SIG-M5 treated with dmso at 0.1 percent for 504 hours (cell line): ENCODE measurements around the gene MIEN1.
"Not testable (repeated sequence)": the region's sequence is repeated elsewhere in the genome, so short reads cannot be mapped to it uniquely, and the experiment has no call there.

ENCODE experiments used
- DNase-seq: peaks from one replicate; lab custom pipeline; 2025; ENCODE audit not compliant: unreplicated experiment; lab: John Stamatoyannopoulos, UW

Gene MIEN1

DNA sequence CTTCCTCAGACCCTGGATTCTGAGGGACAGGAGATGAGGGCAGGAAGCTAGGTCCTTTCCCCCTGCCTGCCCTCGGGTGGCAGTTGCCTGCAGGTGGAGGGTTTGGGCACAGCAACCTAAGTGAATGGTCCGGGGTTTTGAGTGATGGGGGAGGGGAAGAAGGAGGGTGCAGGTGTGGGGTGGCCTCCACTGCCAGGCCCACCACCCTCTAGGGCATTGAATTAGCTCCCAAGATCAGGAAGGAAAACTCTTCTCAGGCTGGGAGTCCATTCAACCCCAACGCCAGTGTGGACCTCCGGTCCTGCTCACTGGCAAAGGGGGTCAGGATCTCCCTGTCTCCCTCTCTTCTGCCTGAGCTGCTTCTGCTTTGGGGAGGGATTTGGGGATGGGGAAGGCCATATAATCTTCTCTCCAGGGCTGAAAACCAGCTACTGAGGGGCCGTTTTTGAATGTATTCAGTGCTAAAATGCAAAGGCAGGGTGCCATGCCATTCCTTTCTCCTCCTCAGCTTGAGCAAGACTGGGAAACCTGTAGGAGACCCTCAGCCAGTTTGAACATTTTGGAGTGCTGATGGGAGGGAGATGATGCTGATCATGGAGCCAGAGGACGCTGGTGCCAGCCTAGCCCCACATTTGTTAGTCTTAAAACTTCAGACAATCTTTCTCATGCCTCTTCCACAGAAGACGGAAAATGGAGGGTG, 26.2 kb upstream of the MIEN1 start:
- no peak for DNase-seq

DNA sequence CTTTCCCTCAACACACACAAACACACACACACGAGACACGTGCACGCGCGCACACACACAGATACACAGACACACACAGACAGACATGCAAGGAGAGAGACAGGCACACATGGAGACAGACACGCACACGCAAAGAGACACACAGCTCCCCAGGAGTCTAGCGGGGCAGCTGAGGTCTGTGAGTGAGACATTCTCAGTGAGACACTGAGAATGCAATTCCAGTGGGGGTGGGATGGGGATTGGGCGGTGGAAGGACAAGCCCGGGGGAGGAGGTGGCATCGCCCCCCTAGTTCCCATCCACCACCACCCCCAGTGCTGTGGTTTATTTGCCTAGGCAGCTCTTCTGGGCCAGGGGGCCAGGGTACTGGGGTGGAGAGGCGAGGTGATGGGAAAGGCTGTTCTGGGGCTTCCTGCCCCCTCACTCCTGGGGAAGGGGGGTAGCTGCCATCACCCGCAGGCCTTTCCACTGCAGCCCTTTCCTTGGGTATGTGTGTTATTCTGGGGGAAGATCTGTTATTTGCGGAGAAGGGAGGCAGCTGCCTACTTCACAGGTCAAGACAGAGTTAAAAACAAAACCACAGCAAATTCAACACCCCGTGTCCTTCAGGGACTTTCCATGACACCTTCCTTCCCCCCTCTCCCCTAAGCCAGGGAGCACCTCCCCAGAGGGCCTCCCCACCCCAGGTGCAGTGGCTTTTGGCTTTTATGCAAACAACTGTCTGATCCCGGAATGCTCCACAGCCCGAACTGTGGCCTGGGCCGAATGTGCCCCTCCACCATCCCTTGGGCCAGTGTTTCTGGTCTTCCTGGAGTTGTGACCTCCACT, 25.4 kb upstream of the MIEN1 start:
- DNase-seq, result no peak

DNA sequence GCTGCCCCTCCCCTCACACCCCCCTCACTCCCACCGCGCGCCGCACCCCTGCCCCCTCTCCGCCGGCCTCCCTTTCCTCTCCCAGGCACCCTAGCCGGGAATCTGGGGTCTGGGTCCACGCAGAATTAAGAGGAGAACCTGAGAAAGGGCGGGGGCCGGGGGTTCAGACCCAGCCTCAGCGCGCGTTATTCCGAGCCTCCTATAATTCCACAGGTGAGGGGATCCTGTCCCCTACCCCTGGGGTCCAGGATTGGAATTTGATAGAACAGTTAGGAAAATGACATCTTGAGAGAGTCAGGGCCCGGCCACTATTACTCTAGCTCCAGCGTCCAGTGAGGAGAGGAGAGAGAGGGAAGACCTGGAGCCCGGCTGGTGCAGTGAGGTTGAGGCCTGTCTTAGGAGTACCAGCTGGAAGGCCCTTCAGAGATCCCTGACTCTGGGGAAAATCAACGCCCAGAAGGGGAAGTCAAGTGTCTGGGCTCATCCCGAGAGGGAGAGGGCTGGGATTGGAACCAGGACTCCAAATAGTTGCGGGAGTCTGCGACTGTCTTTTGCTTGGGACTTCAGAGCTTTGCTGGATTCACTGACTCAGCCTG, 24.7 kb upstream of the MIEN1 start:
- DNase-seq, result no peak

DNA sequence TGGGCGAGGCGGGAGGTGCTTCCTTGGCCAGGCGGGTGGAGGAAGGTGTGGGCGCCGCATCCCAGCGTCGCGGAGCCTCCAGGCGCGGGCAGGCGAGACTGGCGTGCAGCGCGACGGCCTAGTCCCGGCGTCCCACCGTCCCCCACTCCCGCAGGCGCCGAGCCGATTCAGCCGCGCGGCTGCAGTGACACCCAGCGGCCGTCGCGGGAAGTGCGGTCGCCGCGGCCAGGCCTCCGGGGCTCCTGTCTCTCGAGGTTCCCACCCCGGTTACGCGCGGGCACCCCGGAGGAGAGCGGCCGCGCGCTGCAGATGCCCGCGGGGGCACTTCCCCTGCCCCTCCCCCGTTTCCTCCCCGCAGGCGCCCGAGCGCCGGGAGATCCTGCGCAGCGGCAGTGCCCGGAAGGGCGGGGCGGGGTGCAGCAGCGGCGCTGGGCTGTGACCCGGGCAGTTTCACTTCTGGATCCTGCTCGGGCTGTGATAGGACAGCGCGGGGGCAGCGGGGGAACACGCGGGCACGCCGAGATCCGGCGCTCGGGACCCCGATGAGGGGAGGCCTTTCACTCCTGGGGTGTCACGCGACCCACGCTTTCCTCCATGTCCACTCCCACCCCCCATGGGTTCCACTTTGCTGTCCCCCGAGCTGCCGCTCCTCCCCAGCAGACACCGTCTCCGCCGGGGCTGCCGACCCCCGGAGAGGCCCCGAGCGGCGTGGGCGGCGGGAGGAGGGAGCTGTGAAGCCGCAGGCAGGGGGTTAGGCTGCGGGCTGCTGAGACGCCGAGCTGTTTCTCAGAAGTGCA, 24.0 kb upstream of the MIEN1 start:
- peak; percentile 95 for DNase-seq

DNA sequence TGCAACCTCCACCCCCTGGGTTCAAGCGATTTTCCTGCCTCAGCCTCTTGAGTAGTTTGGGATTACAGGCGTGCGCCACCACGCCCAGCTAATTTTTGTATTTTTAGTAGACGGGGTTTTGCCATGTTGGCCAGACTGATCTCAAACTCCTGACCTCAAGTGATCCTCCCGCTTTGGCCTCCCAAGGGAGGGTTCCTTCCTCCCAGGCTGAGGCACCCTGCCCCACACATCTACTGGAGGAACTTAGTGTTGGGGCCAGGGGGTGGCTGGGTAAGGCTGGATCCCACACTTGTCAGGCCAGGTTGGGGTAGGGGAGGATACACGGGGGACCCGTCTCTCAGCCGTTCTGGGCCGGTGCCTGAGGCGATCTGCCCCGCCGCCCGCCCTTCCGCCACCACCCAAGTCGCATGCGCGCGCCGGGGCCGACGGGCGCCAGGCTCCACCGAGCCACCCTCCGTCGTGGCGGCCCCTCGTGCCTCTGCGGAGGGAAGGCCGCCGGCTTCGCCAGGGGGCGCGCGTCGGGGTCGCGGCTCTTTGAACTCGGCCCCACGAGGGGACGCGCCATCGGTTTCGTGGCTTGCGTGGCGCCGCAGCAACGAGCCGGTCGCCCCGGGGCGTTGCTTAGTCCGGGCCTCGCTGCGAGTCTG, 23.3 kb upstream of the MIEN1 start:
- no peak for DNase-seq

DNA sequence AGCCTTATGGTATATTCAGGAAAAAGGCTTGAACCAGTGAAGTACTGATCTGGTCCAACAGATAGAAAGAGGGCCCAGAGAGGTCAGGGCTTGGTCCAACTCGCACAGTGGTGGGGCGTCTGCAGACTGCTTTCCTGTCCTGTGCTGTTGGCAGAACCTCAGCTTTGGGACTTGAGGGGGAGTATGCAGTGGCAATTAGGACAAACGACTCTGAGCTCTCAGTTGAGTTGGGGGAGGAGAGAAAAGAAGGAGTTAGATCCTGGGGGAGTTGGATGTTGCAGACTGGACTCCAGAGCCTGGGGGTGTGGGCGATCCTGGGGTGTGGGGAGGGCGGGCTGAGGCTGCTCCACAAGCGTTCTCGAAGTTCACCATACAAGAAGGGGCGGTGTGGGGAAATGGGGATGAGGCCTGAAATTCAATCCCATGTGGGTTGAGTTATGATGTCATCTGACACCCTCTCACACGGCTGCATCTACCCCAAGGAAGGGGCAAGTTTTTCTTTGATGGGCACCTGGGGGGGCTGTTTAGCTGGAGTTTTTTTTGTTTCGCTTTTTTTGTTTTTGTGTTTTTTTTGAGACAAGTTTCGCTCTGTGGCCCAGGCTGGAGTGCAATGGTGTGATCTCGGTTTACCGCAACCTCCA, 22.0 kb upstream of the MIEN1 start:
- DNase-seq, result no peak

DNA sequence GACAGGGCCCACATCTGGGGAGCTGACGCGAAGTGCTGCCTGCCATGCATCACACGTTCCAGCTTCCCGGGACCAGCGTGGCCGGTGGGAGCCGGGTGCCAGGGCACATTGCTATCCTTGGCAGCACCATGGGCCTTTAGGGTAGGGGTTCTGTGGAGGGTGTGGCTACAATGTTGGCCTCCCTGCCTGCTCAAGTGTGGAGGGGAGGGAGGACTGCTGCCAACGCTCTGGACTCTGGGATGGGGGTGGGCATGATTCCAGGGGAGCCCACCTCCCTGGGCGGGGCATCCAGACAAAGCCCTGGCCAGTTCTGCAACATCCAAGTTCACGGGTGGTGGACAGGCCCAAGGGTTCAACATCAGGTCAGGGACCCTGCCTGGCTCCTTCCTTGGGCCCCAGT, 21.3 kb upstream of the MIEN1 start:
- no peak for DNase-seq

DNA sequence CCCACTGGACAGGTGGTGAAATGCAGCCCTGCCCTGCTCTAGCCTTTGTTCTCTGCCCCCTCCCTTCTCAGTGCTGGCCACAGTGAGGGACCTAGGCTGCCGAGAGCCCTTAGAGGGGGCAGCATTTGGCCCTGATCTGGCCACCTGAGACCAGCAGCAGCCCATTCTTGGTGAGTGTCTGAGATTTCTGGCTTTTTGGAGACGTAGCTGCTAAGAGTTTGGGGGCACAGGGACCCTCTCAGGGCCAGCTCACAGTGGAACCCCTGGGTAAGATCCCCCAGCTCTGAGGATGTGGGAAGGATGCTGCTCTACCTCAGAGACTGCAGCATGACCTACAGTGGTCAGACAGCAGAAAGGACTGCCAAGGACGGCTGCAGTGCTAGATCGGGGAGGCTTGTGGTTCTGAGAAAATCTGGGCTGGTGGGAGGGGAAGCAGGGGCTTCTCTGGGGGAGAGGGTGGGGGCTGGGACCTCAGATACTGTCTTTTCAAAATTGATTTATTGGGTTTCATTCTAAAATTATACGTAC, 20.7 kb upstream of the MIEN1 start:
- no peak for DNase-seq

DNA sequence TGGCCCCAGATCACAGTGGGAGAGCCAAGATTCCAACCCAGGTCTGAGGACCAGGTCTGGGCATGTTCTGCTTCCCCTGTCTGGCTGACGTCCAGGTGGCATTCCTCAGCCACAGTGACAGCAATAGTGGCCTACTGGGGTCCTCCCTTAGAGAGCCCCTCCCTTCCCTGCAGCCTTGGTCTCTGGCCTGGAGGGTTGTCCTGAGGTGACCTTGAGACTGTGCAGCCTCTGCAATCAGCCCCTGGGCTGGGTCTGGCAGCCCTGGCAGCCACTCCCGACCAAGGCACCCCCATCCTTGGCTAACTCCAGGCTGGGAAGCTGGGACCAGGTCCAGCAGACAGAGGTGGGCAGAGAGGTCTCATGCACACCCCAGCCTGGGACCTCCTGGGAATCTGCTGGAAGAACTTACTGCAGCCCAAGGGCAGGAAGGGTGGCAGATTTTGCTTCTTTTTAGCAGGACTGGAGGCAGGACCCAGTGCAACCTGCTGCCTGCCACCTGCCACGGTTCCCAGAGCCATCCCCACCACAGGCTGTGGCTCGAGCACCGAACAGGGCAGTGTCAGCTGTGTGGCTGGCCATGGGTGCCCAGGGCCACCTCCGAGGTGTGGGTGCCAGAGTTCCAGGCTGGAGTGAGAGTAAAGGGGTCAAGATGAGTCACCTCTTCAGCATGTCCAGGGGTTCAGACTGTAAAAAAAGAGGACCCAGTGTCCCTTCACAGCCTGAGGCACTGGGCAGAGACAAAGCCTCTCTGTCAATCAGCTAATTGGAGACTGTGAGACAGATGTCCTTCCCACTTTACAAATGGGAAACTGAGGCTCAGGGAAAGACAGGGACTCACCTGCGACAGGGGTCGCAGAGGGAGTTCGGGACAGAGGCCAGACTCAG, 20.0 kb upstream of the MIEN1 start:
- no peak for DNase-seq

DNA sequence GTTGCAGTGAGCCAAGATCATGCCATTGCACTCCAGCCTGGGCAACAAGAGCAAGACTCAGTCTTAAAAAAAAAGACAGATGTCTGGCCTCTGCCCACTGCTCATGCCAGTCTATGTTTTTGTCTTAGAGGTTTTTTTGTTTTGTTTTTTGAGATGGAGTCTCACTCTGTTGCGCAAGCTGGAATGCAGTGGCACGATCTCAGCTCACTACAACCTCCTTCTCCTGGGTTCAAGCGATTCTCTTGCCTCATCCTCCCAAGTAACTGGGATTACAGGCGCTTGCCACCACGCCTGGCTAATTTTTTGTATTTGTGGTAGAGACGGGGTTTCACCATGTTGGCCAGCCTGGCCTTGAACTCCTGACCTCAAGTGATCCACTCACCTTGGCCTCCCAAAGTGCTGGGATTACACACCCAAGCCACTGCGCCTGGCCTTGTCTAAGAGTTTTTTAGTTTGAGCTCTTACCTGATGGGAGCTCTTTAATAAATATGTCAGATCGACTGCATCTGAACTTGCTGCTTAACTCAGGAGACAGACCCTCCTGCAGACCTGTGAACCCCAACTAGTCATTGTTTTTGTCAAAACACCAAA, 18.2 kb upstream of the MIEN1 start:
- not testable (repeated sequence) for DNase-seq

DNA sequence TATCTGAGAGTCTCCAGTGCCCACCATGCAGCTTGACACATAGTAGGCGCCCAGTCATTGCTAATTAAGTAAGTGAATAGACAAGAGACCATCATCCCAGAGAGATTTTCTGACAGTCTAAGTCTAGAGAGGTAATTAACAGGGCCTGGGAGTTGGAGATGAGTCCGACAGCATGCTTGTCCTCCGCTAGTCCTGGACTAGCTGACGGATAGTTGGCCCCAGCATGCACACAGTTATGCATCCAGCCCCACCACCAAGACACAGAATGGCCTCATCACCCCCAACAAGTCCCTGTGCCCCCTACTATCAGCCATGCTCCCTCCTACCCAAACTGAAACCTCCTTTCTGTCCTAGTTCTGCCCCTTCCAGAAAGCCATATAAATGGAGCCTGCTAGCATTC, 17.4 kb upstream of the MIEN1 start:
- DNase-seq, result no peak

DNA sequence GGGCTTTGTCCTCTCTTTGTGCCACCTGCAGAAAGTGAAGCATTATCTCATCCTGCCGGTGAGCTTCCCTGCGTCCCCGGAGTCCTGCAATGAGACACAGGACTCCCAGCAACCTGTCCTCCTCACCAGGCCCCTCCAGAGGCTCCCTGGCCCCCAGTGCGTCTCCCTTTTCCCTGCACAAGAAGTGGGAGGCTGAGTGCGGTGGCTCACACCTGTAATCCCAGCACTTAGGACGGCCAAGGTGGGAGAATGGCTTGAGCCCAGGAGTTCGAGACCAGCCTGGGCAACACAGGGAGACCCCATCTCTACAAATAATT, 15.8 kb upstream of the MIEN1 start:
- DNase-seq, result no peak

DNA sequence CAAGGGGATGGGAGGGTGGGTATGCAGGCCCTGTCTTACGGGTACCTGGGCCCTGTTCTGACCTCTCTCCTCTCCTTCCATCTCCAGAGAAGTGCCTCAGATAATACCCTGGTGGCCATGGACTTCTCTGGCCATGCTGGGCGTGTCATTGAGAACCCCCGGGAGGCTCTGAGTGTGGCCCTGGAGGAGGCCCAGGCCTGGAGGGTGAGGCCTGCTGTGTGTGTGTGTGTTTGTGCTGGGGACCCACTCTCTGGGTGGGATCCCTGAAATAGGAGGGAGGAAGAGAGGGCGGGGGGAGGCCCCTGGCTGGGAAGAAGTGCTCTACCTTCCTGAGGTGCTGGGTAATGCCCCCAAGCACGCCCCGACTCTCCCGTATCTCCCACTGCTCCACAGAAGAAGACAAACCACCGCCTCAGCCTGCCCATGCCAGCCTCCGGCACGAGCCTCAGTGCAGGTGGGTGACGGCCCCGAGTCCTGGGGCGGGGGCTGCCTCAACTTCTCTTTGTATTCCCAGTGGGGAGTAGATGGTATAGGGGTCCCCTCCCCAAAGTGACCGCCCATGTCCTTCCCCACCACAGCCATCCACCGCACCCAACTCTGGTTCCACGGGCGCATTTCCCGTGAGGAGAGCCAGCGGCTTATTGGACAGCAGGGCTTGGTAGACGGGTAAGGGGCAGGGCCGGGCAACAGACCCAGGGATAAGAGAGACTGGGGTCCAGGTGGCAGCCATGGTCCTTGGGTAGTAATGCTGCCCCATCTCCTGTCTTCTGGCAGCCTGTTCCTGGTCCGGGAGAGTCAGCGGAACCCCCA, 15.2 kb upstream of the MIEN1 start:
- DNase-seq, result no peak

DNA sequence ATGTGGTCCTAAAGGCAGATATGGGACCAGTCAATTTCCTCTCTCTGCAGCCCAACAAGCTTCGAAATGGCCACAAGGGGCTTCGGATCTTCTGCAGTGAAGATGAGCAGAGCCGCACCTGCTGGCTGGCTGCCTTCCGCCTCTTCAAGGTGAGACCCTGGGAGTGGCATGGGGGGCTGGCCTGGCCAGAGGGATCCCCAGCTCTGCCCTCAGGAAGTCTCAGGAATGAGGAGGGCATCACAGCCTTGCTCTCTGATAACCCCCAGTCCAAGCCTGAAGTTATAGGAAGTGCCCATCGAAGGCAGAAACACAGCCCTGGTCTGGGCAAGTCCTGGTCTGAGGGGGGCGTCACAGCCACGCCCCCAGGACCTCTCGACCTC, 14.5 kb upstream of the MIEN1 start:
- DNase-seq, result no peak

DNA sequence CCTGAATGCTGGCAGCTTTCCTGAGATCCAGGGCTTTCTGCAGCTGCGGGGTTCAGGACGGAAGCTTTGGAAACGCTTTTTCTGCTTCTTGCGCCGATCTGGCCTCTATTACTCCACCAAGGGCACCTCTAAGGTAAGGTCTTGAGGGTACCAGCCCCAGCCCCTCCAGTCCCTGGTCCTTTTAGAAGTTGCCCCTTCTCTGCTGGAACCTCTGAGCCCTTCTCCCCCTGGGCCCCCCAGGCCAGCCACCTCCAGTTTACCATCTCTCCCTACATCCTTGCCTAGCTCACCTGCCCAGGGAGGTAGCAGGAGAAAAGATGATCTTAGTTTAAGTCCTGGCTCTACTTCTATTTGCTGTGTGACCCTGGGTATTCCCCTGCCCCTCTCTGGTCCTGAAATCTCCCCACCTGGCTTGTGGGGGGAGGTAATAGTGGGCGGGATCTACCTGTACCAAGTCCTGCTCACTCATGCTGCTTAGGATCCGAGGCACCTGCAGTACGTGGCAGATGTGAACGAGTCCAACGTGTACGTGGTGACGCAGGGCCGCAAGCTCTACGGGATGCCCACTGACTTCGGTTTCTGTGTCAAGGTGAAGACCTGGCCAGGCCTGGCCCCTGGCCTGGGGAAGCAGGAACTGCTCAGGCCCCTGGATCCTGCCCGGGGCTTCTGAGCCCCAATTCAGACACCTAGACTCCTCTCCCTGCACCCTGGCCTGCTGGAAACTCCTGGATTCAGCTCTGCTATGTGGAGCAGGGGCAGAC, 13.9 kb upstream of the MIEN1 start:
- no peak for DNase-seq

DNA sequence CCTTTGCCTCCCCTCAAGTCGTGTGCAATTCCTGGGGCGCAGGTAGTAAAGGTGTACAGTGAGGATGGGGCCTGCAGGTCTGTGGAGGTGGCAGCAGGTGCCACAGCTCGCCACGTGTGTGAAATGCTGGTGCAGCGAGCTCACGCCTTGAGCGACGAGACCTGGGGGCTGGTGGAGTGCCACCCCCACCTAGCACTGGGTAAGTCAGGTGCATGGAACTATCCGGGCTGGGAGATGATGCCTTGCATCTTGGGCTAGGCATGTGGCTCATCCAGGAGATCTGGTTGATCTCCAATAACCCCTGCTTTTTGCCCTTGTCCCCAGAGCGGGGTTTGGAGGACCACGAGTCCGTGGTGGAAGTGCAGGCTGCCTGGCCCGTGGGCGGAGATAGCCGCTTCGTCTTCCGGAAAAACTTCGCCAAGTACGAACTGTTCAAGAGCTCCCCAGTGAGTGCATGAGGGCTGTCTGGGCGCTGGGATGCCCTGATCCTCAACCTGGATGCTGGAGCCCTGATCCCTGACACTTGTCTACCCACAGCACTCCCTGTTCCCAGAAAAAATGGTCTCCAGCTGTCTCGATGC, 12.6 kb upstream of the MIEN1 start:
- no peak for DNase-seq
